ENCODE results near the gene INO80B. TPM values are rescaled to one million over a fixed set of nuclear protein-coding genes. Genes with fewer than 3 reads are reported as not detected.
"Not testable (repeated sequence)": the region's sequence is repeated elsewhere in the genome, so short reads cannot be mapped to it uniquely, and the experiment has no call there.

The INO80B gene
- total RNA-seq, 1 donor from 2014 or later, result 40.5 TPM

DNA sequence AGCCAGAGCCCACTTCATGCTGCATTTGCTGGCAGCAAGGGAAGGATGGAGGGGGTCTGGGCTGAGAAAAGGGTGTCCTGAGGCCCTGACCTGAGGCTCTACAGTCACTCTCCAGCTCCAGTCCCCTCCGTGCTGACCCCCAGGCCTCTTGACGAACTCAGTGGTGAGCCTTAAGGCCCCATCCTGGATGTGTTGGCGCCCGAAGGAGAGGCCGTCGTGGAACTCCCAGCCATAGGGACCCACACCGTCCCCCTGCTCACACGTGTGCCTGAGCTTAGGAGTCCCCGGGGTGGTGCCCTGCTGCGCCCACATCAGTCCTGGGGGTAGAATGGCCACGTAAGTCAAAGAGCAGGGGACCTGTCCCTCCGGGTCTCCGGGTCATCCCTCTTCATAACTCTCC, 9.5 kb downstream of the INO80B start:
- H3K36me3 Mint-ChIP-seq, result peaks cover 3% of the 10 kb centered on the region
- H3K27ac Mint-ChIP-seq, result peak overlapping the region; percentile 66
- H3K4me3 Mint-ChIP-seq, result peak overlapping the region; percentile 97
- H3K27me3 Mint-ChIP-seq, result no peaks in the 10 kb centered on the region
- peaks cover 11% of the 10 kb centered on the region for H3K4me1 Mint-ChIP-seq (ENCODE audit: unreplicated experiment)
- TF ChIP-seq, protein P1, sequence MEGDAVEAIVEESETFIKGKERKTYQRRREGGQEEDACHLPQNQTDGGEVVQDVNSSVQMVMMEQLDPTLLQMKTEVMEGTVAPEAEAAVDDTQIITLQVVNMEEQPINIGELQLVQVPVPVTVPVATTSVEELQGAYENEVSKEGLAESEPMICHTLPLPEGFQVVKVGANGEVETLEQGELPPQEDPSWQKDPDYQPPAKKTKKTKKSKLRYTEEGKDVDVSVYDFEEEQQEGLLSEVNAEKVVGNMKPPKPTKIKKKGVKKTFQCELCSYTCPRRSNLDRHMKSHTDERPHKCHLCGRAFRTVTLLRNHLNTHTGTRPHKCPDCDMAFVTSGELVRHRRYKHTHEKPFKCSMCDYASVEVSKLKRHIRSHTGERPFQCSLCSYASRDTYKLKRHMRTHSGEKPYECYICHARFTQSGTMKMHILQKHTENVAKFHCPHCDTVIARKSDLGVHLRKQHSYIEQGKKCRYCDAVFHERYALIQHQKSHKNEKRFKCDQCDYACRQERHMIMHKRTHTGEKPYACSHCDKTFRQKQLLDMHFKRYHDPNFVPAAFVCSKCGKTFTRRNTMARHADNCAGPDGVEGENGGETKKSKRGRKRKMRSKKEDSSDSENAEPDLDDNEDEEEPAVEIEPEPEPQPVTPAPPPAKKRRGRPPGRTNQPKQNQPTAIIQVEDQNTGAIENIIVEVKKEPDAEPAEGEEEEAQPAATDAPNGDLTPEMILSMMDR (conservative IDR thresholded peaks at IDR 0.05), result no peak
- H3K9me3 Mint-ChIP-seq, result no peaks in the 10 kb centered on the region
- DNase-seq (ENCODE audit: extremely low spot score, unreplicated experiment), result no peak

DNA sequence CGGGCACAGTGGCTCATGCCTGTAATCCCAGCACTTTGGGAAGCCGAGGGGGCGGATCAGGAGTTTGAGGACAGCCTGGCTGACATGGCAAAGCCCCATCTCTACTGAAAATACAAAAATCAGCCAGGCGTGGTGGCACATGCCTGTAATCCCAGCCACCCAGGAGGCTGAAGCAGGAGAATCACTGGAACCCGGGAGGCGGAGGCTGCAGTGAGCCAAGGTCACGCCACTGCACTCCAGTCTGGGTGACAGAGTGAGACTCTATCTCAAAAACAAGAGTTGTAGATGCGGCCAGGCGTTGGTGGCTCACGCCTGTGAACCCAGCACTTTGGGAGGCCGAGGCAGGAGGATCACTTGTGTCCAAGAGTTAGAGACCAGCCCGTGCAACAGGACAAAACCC, 15.9 kb downstream of the INO80B start:
- H3K9me3 Mint-ChIP-seq; H3K4me1 Mint-ChIP-seq (ENCODE audit: unreplicated experiment); DNase-seq (ENCODE audit: extremely low spot score, unreplicated experiment); H3K27me3 Mint-ChIP-seq: not testable (repeated sequence)
- H3K4me3 Mint-ChIP-seq, result peak overlapping the region; percentile 73
- H3K27ac Mint-ChIP-seq, result peak overlapping the region; percentile 74
- H3K36me3 Mint-ChIP-seq, result peaks cover 16% of the 10 kb centered on the region

DNA sequence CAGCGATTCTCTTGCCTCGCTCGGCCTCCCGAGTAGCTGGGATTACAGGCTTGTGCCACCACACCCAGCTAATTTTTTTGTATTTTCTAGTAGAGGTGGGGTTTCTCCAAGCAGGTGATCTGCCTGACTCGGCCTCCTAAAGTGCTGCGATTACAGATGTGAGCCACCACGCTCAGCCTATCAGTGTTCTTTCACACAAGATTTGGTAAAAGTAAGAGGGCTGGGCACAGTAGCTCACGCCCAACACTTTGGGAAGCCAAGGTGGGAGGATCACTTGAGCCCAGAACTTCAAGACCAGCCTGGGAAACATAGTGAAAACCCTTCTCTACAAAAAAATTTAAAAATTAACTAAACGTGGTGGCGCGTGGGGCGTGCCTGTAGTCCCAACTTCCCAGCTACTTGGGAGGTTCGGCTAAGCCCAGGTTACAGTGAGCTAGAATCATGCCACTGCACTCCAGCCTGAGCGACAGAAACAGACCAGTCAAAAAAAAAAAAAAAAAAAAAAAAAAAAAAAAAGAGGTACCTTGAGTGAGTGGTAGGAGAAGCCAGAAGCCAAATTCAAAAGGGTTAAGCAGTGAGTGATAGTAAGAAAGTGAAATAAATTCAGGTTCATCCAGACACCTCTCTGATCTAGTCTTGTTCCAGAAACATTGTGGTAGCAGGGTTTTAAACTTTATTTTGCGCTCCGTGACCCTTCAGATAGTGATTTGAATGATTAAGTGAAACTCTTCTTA, 16.6 kb downstream of the INO80B start:
- Mint-ChIP-seq H3K4me1 (ENCODE audit: unreplicated experiment) (peaks cover 9% of the 10 kb centered on the region), H3K36me3 (peaks cover 16% of the 10 kb centered on the region), H3K27me3 (no peaks in the 10 kb centered on the region), H3K27ac (peak overlapping the region; percentile 97), H3K4me3 (peak overlapping the region; percentile 99), H3K9me3 (no peaks in the 10 kb centered on the region)
- TF ChIP-seq, protein P1 (conservative IDR thresholded peaks at IDR 0.05), result no peak
- no peak for DNase-seq (ENCODE audit: extremely low spot score, unreplicated experiment)

DNA sequence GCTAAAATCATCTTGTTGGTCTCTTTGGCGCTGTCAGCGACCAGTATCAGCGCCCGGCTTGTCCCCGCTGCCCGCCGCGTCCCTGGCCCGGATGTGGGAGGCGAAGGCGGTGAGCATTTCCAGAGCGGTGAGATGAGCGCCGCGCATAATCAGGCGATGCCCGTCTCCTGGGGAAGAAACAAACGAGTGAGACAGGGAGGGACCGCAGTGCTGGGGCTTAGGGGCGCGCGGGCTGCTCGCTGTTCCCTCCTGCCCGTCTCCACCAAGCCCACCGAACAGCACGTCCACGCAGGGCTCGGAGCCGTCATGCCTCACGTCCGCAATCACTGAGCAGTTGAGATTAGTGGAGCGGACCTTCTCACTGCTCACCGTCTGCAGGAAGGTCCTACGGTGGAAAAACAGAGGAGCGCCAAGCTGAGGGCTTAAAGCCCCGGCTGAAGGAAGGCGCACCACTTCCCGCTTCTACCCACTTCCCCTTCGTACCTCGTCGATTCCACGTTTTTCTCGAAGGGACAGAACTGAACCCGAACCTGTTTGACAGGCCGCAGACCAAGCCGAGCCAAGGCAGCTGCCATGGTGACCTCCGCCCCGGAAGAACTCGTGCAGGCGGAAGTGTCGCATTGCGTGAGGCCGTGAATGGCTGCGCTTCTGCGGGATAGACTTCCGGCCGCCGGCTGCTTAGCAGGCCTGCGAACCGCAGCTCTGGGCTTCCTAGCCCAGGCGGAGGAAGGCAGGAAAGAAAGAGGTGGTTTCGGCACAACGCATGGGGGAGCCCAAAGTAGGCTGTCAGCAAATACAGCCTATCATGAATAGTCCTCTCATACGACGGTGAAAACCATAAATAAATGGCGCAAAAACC, 17.4 kb downstream of the INO80B start, which contains the start of gene MRPL53:
Gene MRPL53, minus strand, starts transcription at position 595 of the 859 bp plus-strand sequence. Its CDS starts 20 bp downstream, at position 575.
- peak; percentile 96 for DNase-seq (ENCODE audit: extremely low spot score, unreplicated experiment)
- no peaks in the 10 kb centered on the region for H3K9me3 Mint-ChIP-seq
- H3K27ac Mint-ChIP-seq, result peak within 1 kb of the TSS; percentile 97
- peak within 1 kb of the TSS; percentile 99 for H3K4me3 Mint-ChIP-seq
- TF ChIP-seq, protein P1 (conservative IDR thresholded peaks at IDR 0.05), result no peak
- H3K4me1 Mint-ChIP-seq (ENCODE audit: unreplicated experiment), result peaks cover 9% of the 10 kb centered on the region
- peaks cover 16% of the 10 kb centered on the region for H3K36me3 Mint-ChIP-seq
- no peaks in the 10 kb centered on the region for H3K27me3 Mint-ChIP-seq

DNA sequence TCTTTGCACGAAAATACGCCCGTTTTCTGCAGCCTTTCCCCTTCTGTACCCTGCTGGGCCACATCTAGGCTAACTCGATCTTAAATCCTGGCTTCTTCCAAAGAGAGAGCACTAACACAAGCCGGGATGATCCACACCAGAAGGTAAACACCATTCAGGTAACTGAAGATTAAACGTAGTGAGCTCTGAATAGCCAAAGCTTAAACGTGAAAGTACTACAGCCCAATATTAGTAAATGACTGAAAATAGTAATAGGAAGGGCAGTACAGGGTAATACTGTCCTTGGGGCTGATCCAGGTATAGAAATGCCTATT, 18.0 kb downstream of the INO80B start:
- DNase-seq (ENCODE audit: extremely low spot score, unreplicated experiment), result no peak
- Mint-ChIP-seq H3K4me1 (ENCODE audit: unreplicated experiment) (peaks cover 9% of the 10 kb centered on the region), H3K9me3 (no peaks in the 10 kb centered on the region), H3K36me3 (peaks cover 16% of the 10 kb centered on the region), H3K4me3 (peak overlapping the region; percentile 99), H3K27ac (peak overlapping the region; percentile 97), H3K27me3 (no peaks in the 10 kb centered on the region)
- TF ChIP-seq, protein P1 (conservative IDR thresholded peaks at IDR 0.05), result no peak

DNA sequence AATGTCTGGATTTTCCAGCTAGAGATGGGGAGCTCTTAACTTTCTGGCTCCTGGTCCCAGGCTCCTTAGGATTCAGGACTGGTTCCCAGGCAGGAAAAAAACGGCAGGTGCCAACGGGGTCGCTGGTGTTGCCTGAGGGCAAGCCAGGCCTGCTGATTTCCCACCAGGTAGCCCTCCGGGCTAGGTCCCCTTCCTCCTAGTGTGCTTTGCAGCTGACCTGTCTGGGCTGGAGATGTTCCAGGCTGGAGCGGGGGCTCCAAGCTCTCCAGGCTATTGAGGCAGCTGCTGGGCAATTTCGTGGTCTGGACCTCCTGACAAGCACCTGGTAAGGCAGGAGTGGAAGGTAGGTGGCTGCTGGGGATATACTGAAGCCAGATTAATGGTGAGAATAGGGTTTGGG, 19.6 kb downstream of the INO80B start:
- Mint-ChIP-seq H3K36me3 (peaks cover 19% of the 10 kb centered on the region), H3K9me3 (no peaks in the 10 kb centered on the region), H3K4me1 (ENCODE audit: unreplicated experiment) (peaks cover 9% of the 10 kb centered on the region), H3K27ac (no peak overlapping the region), H3K4me3 (no peak overlapping the region), H3K27me3 (no peaks in the 10 kb centered on the region)
- no peak for DNase-seq (ENCODE audit: extremely low spot score, unreplicated experiment)
- TF ChIP-seq, protein P1 (conservative IDR thresholded peaks at IDR 0.05), result no peak
